CD14-positive monocyte (primary cell): ENCODE results near the gene C10orf105. TPM values are rescaled to one million over a fixed set of nuclear protein-coding genes. Genes with fewer than 3 reads are reported as not detected.

Experiments
- DNase-seq, 3 donors: peaks; one replicate each; pipeline ENCODE4 v3.0.0-alpha.2; 2011 to 2022
- H2AFZ ChIP-seq: 2 replicates; pipeline ENCODE4 v1.6.0; 2012; ENCODE audit warnings: mild to moderate bottlenecking, low read depth, low read length, inconsistent platforms; ENCODE audit not compliant: insufficient read depth, poor library complexity, severe bottlenecking
- H3K27ac ChIP-seq, 2 donors: 1 replicate in 1 of 2; 2 replicates in 1 of 2; pipeline ENCODE4 v1.5.1; 2012 to 2013; ENCODE audit warnings: low read length in 2 of 2, control low read depth in 1 of 2, inconsistent platforms in 1 of 2, low read depth in 1 of 2, mild to moderate bottlenecking in 1 of 2
- H3K27me3 ChIP-seq, 2 donors: one replicate each; pipeline versions ENCODE4 v1.6.0 to v1.6.1; 2011 to 2013; ENCODE audit warnings: low read length in 2 of 2; ENCODE audit not compliant: control insufficient read depth in 2 of 2, insufficient read depth in 2 of 2
- H3K36me3 ChIP-seq, 2 donors: replicated peaks in 1 of 2; 1 replicate in 1 of 2; 2 replicates in 1 of 2; pipeline versions ENCODE4 v1.5.1 to v1.6.1; 2012 to 2013; ENCODE audit warnings: low read length in 2 of 2, control low read depth in 1 of 2, inconsistent platforms in 1 of 2, mild to moderate bottlenecking in 1 of 2; ENCODE audit not compliant: insufficient read depth in 2 of 2, control insufficient read depth in 1 of 2
- H3K4me1 ChIP-seq, 2 donors: 1 replicate in 1 of 2; 2 replicates in 1 of 2; pipeline versions ENCODE4 v1.5.1 to v1.6.1; 2012 to 2013; ENCODE audit warnings: low read length in 2 of 2, control low read depth in 1 of 2, inconsistent platforms in 1 of 2, mild to moderate bottlenecking in 1 of 2, moderate library complexity in 1 of 2; ENCODE audit not compliant: insufficient read depth in 2 of 2, control insufficient read depth in 1 of 2
- H3K4me2 ChIP-seq: replicated peaks from 2 replicates; pipeline ENCODE3; 2012; ENCODE audit warnings: low read length, moderate library complexity, mild to moderate bottlenecking; ENCODE audit not compliant: poor library complexity, severe bottlenecking; ENCODE audit errors: extremely low read depth
- H3K4me3 ChIP-seq, 3 experiments: fragments of 200-600 bp in 1 of 3; sonication (generic) in 1 of 3; replicated peaks in 1 of 3; 1 replicate in 2 of 3; 2 replicates in 1 of 3; pipeline ENCODE4 v1.5.1; 2011 to 2013; ENCODE audit warnings: low read length in 3 of 3, mild to moderate bottlenecking in 3 of 3, control low read depth in 2 of 3, low read depth in 2 of 3, inconsistent platforms in 1 of 3, moderate library complexity in 1 of 3
- H3K79me2 ChIP-seq: 2 replicates; pipeline ENCODE4 v1.6.0; 2012; ENCODE audit warnings: mild to moderate bottlenecking, control low read depth, inconsistent platforms, low read length, moderate library complexity; ENCODE audit not compliant: insufficient read depth
- H3K9ac ChIP-seq: 2 replicates; pipeline ENCODE4 v1.6.0; 2017; ENCODE audit warnings: low read length, mild to moderate bottlenecking; ENCODE audit not compliant: insufficient read depth, poor library complexity, severe bottlenecking
- H3K9me3 ChIP-seq, 2 donors: replicated peaks in 1 of 2; 1 replicate in 1 of 2; 2 replicates in 1 of 2; pipeline versions ENCODE4 v1.5.1 to v1.6.1; 2012 to 2013; ENCODE audit warnings: low read length in 2 of 2, control low read depth in 1 of 2; ENCODE audit not compliant: control insufficient read depth in 1 of 2, insufficient read depth in 1 of 2
- H4K20me1 ChIP-seq: 2 replicates; pipeline ENCODE4 v1.6.0; 2012; ENCODE audit warnings: mild to moderate bottlenecking, low read length, control low read depth, moderate library complexity; ENCODE audit not compliant: insufficient read depth
- H3K27ac Mint-ChIP-seq, 7 donors: one replicate each; pipeline ENCODE4 v1.8.0; 2020; ENCODE audit warnings: mild to moderate bottlenecking in 7 of 7, mixed read lengths in 7 of 7, moderate library complexity in 6 of 7, inconsistent platforms in 2 of 7
- H3K27me3 Mint-ChIP-seq, 3 donors: one replicate each; pipeline ENCODE4 v1.8.0; 2021 to 2022; ENCODE audit warnings: low read depth in 3 of 3, mild to moderate bottlenecking in 3 of 3, mixed read lengths in 3 of 3, moderate library complexity in 3 of 3, inconsistent platforms in 1 of 3
- H3K36me3 Mint-ChIP-seq, 2 donors: one replicate each; pipeline ENCODE4 v1.8.0; 2020; ENCODE audit warnings: mixed read lengths in 2 of 2, inconsistent platforms in 1 of 2, mild to moderate bottlenecking in 1 of 2
- H3K4me1 Mint-ChIP-seq: one replicate; pipeline ENCODE4 v1.8.0; 2020; ENCODE audit warnings: mild to moderate bottlenecking, mixed read lengths
- H3K4me3 Mint-ChIP-seq, 2 donors: one replicate each; pipeline ENCODE4 v1.8.0; 2020; ENCODE audit warnings: mild to moderate bottlenecking in 2 of 2, mixed read lengths in 2 of 2, moderate library complexity in 1 of 2
- H3K9me3 Mint-ChIP-seq, 7 donors: one replicate each; pipeline ENCODE4 v1.8.0; 2020 to 2022; ENCODE audit warnings: mixed read lengths in 7 of 7, mild to moderate bottlenecking in 6 of 7, moderate library complexity in 6 of 7, inconsistent platforms in 2 of 7
- WGBS: methylation state at CpG from one replicate; pipeline ENCODE4 v1.1.5; 2013; ENCODE audit warnings: missing lambda C conversion rate; ENCODE audit not compliant: insufficient coverage; 5-methylcytosine and 5-hydroxymethylcytosine counted together
- intact Hi-C, 2 donors: fragments of 100-400 bp; cut with micrococcal nuclease; formaldehyde crosslinking; loops; one replicate each; pipeline versions ENCODE4 v1.15.0 to v1.15.1; 2023
- polyA plus RNA-seq, 3 donors: library from polyadenylated mRNA; depleted of rRNA in 1 of 3; unstranded in 2 of 3; stranded (reverse) in 1 of 3; fragments of 300-500 nt in 2 of 3; fragments of >200 nt in 1 of 3; fragmentation: Illumina TruSeq in 2 of 3; gene quantifications; 1 replicate in 2 of 3; 2 replicates in 1 of 3; pipeline ENCODE4 v1.2.3, GENCODE V29; 2012 to 2021
- TF ChIP-seq, protein P1 (sequence below): fragments of 200-600 bp; IDR thresholded peaks from one replicate; pipeline ENCODE4 v1.8.0; 2022; ENCODE audit warnings: antibody characterized with exemption, mild to moderate bottlenecking

Gene C10orf105
- polyA plus RNA-seq, 3 donors = 0.18 to 2.4 (median 0.48) TPM

DNA sequence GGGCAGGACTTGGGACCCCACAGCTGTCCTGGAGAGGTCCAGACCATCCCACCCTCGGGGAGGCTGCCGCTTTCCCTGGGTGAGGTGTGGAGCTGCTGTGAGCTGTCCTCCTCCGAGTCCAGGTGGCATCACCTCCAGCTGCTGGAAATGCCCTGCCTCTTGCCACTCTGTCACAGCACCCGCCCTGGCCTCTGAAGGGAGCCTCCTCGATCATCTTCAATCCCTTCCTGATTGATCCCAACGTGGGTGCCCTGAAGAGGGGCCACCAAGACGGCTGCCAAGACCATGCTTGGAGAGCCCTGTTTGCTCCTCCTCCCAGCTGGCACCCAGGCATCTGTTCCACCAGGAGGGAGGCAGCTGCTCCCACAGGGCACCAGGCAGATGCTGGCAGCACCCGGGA is 4.6 kb downstream of the C10orf105 start:
- Histone ChIP-seq H3K4me1 (peaks cover 98% of the 10 kb centered on the region in 2 donors), H3K9me3 (no peaks in the 10 kb centered on the region), H2AFZ (no peak overlapping the region), H4K20me1 (peaks cover 47% of the 10 kb centered on the region), H3K27ac (peak overlapping the region; percentile 84), H3K79me2 (peaks cover 63% of the 10 kb centered on the region), H3K9ac (peak overlapping the region; percentile 76), H3K36me3 (peaks cover 7 to 28% of the 10 kb centered on the region in 2 donors), H3K27me3 (no peaks in the 10 kb centered on the region), H3K4me3 (peak overlapping the region; percentile 64 to 89 (median 75)), H3K4me2 (peak overlapping the region; percentile 96)
- Mint-ChIP-seq H3K9me3 (no peaks in the 10 kb centered on the region), H3K4me1 (peaks cover 96% of the 10 kb centered on the region), H3K4me3 (peak overlapping the region; percentile 95 to 98), H3K36me3 (peaks cover 26 to 48% of the 10 kb centered on the region in 2 donors), H3K27me3 (peaks cover 0 to 1% (median 0%) of the 10 kb centered on the region in 3 donors), H3K27ac (peak overlapping the region in 6 of 7 donors; percentile 50 to 97 (median 92))
- DNase-seq = no peak
- WGBS = 67% methylated on average over 6 of the region's 8 CpGs
- intact Hi-C loops = no loop called here
- TF ChIP-seq, protein P1, sequence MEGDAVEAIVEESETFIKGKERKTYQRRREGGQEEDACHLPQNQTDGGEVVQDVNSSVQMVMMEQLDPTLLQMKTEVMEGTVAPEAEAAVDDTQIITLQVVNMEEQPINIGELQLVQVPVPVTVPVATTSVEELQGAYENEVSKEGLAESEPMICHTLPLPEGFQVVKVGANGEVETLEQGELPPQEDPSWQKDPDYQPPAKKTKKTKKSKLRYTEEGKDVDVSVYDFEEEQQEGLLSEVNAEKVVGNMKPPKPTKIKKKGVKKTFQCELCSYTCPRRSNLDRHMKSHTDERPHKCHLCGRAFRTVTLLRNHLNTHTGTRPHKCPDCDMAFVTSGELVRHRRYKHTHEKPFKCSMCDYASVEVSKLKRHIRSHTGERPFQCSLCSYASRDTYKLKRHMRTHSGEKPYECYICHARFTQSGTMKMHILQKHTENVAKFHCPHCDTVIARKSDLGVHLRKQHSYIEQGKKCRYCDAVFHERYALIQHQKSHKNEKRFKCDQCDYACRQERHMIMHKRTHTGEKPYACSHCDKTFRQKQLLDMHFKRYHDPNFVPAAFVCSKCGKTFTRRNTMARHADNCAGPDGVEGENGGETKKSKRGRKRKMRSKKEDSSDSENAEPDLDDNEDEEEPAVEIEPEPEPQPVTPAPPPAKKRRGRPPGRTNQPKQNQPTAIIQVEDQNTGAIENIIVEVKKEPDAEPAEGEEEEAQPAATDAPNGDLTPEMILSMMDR = no peak

DNA sequence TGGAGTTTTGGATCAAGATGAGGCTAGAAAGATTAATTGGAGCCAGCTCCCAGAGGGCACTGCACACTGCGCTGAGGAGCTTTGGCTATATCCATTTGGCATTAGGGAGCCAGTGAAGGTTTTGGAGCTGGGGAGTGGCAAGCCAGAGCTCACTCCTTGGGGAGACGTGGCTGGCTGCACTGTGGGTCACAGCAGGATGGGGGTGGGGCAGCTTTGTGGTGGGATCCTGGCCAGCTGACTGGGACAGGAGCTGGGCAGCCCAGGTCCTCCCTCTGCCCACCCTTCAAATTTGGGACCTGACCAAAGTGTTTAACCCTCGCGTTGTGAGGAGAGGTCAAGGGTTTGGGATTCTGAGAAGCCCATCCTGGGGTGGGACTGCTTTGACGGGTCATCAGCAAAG is 5.0 kb downstream of the C10orf105 start:
- Histone ChIP-seq H3K36me3 (peaks cover 7 to 28% of the 10 kb centered on the region in 2 donors), H3K9ac (peak overlapping the region; percentile 76), H2AFZ (no peak overlapping the region), H3K27me3 (no peaks in the 10 kb centered on the region), H3K4me1 (peaks cover 94 to 95% of the 10 kb centered on the region in 2 donors), H3K4me2 (peak overlapping the region; percentile 96), H4K20me1 (peaks cover 43% of the 10 kb centered on the region), H3K9me3 (no peaks in the 10 kb centered on the region), H3K79me2 (peaks cover 63% of the 10 kb centered on the region), H3K4me3 (peak overlapping the region; percentile 64 to 89 (median 75)), H3K27ac (peak overlapping the region; percentile 84)
- Mint-ChIP-seq H3K4me1 (peaks cover 97% of the 10 kb centered on the region), H3K36me3 (peaks cover 29 to 49% of the 10 kb centered on the region in 2 donors), H3K27ac (peak overlapping the region; percentile 90 to 97 (median 96)), H3K4me3 (peak overlapping the region; percentile 95 to 98), H3K9me3 (no peaks in the 10 kb centered on the region), H3K27me3 (peaks cover 0 to 1% (median 0%) of the 10 kb centered on the region in 3 donors)
- intact Hi-C loops = loop anchor here in 1 of 2 donors (5.0 kb wide), 1 partner anchor 397 kb away; the partner anchor contains the start of gene SLC29A3
- no peak for DNase-seq
- TF ChIP-seq, protein P1 = no peak
- WGBS = 92% methylated on average over 1 of the region's 5 CpGs
